H9 (cell line): ENCODE results near the gene TSPAN2. TPM values are rescaled to one million over a fixed set of nuclear protein-coding genes. Genes with fewer than 3 reads are reported as not detected.
"Not testable (repeated sequence)": the region's sequence is repeated elsewhere in the genome, so short reads cannot be mapped to it uniquely, and the experiment has no call there.

Experiments used
- DNase-seq: peaks from one replicate; pipeline ENCODE4 v3.0.0-alpha.2; 2017
- H2AFZ ChIP-seq: one replicate; pipeline ENCODE4 v1.6.1; 2013; ENCODE audit warnings: mild to moderate bottlenecking, low read length, control low read depth, moderate library complexity
- H2AK5ac ChIP-seq: 2 replicates; pipeline ENCODE4 v1.6.1; 2013; ENCODE audit warnings: low read length, control low read depth, mixed read lengths; ENCODE audit not compliant: insufficient read length
- H2BK120ac ChIP-seq: one replicate; pipeline ENCODE4 v1.6.1; 2013; ENCODE audit warnings: low read depth, mild to moderate bottlenecking, low read length, control low read depth, inconsistent platforms; ENCODE audit not compliant: poor library complexity, severe bottlenecking
- H2BK12ac ChIP-seq: 2 replicates; pipeline ENCODE4 v1.6.1; 2013; ENCODE audit warnings: low read length, control low read depth, mixed read lengths, low read depth; ENCODE audit not compliant: insufficient read length
- H2BK15ac ChIP-seq: 2 replicates; pipeline ENCODE4 v1.6.1; 2013; ENCODE audit warnings: low read depth, low read length, control low read depth
- H2BK20ac ChIP-seq: one replicate; pipeline ENCODE4 v1.6.1; 2013; ENCODE audit warnings: low read depth, mild to moderate bottlenecking, low read length, control low read depth, inconsistent platforms; ENCODE audit not compliant: poor library complexity, severe bottlenecking
- H2BK5ac ChIP-seq: 2 replicates; pipeline ENCODE4 v1.6.1; 2013; ENCODE audit warnings: low read length, control low read depth, mixed read lengths; ENCODE audit not compliant: insufficient read length
- H3K14ac ChIP-seq: 2 replicates; pipeline ENCODE4 v1.6.1; 2013; ENCODE audit warnings: low read length, control low read depth; ENCODE audit not compliant: insufficient read depth
- H3K18ac ChIP-seq: 2 replicates; pipeline ENCODE4 v1.6.1; 2013; ENCODE audit warnings: low read depth, mild to moderate bottlenecking, mixed read lengths, low read length, control low read depth; ENCODE audit not compliant: insufficient read length
- H3K23ac ChIP-seq: 2 replicates; pipeline ENCODE4 v1.6.1; 2013; ENCODE audit warnings: low read length, control low read depth, mixed read lengths, low read depth; ENCODE audit not compliant: insufficient read length
- H3K23me2 ChIP-seq: 2 replicates; pipeline ENCODE4 v1.6.1; 2013; ENCODE audit warnings: low read depth, mild to moderate bottlenecking, mixed read lengths, low read length, control low read depth; ENCODE audit not compliant: insufficient read length, poor library complexity, severe bottlenecking
- H3K27ac ChIP-seq: 2 replicates; pipeline ENCODE4 v1.5.1; 2013; ENCODE audit warnings: low read length, control low read depth, mixed read lengths, low read depth; ENCODE audit not compliant: insufficient read length
- H3K27me3 ChIP-seq: 2 replicates; pipeline ENCODE4 v1.6.1; 2013; ENCODE audit warnings: low read length, control low read depth, inconsistent platforms; ENCODE audit not compliant: insufficient read depth
- H3K4ac ChIP-seq: 2 replicates; pipeline ENCODE4 v1.6.1; 2013; ENCODE audit warnings: low read depth, mild to moderate bottlenecking, control low read depth, inconsistent platforms, low read length, moderate library complexity
- H3K4me1 ChIP-seq: 2 replicates; pipeline ENCODE4 v1.6.1; 2013; ENCODE audit warnings: low read length, control low read depth, inconsistent platforms; ENCODE audit not compliant: insufficient read depth
- H3K4me2 ChIP-seq: 2 replicates; pipeline ENCODE4 v1.6.1; 2013; ENCODE audit warnings: low read length, control low read depth, mixed read lengths; ENCODE audit not compliant: insufficient read length, insufficient read depth
- H3K56ac ChIP-seq: 2 replicates; pipeline ENCODE4 v1.6.1; 2013; ENCODE audit warnings: low read depth, mild to moderate bottlenecking, mixed read lengths, low read length, control low read depth; ENCODE audit not compliant: insufficient read length
- H3K79me1 ChIP-seq: 2 replicates; pipeline ENCODE4 v1.6.1; 2013; ENCODE audit warnings: low read depth, mild to moderate bottlenecking, moderate library complexity, low read length, control low read depth, inconsistent platforms; ENCODE audit not compliant: insufficient read depth, poor library complexity, severe bottlenecking
- H3K79me2 ChIP-seq: 2 replicates; pipeline ENCODE4 v1.6.1; 2013; ENCODE audit warnings: low read length, control low read depth, inconsistent platforms; ENCODE audit not compliant: insufficient read depth
- H3K9ac ChIP-seq: 2 replicates; pipeline ENCODE4 v1.6.1; 2013; ENCODE audit warnings: low read length, control low read depth, mixed read lengths; ENCODE audit not compliant: insufficient read length; ENCODE audit errors: extremely low read depth
- H3K9me3 ChIP-seq: one replicate; pipeline ENCODE4 v1.6.1; 2013; ENCODE audit warnings: low read depth, low read length, inconsistent platforms; ENCODE audit not compliant: control insufficient read depth
- H3T11ph ChIP-seq: one replicate; pipeline ENCODE4 v1.6.1; 2013; ENCODE audit warnings: mild to moderate bottlenecking, low read length, control low read depth, inconsistent platforms
- H4K20me1 ChIP-seq: one replicate; pipeline ENCODE4 v1.6.1; 2013; ENCODE audit not compliant: control insufficient read depth, insufficient read length, insufficient read depth
- H4K5ac ChIP-seq: 2 replicates; pipeline ENCODE4 v1.6.1; 2013; ENCODE audit warnings: low read depth, mild to moderate bottlenecking, mixed read lengths, low read length, control low read depth; ENCODE audit not compliant: insufficient read length
- H4K8ac ChIP-seq: replicated peaks from 2 replicates; pipeline ENCODE4 v1.6.1; 2013; ENCODE audit warnings: low read length, control low read depth, mixed read lengths, low read depth; ENCODE audit not compliant: insufficient read length
- H4K91ac ChIP-seq: 2 replicates; pipeline ENCODE4 v1.6.1; 2013; ENCODE audit warnings: low read depth, mild to moderate bottlenecking, moderate library complexity, mixed read lengths, low read length, control low read depth; ENCODE audit not compliant: insufficient read length
- H3K27ac Mint-ChIP-seq, 3 experiments: 2 replicates in 2 of 3; 3 replicates in 1 of 3; pipeline ENCODE4 v1.8.0; 2020 to 2021; ENCODE audit warnings: mixed read lengths in 3 of 3, mild to moderate bottlenecking in 1 of 3, moderate library complexity in 1 of 3
- H3K27me3 Mint-ChIP-seq: 2 replicates; pipeline ENCODE4 v1.8.0; 2021; ENCODE audit warnings: low read depth, mild to moderate bottlenecking, moderate library complexity, mixed read lengths
- H3K36me3 Mint-ChIP-seq, 3 experiments: 2 replicates in 2 of 3; 3 replicates in 1 of 3; pipeline ENCODE4 v1.8.0; 2020 to 2021; ENCODE audit warnings: low read depth in 3 of 3, mixed read lengths in 3 of 3; ENCODE audit not compliant: insufficient read depth in 1 of 3
- H3K4me1 Mint-ChIP-seq, 2 experiments: 2 replicates each; pipeline ENCODE4 v1.8.0; 2020; ENCODE audit warnings: mixed read lengths in 2 of 2
- H3K4me3 Mint-ChIP-seq, 2 experiments: 2 replicates in 1 of 2; 3 replicates in 1 of 2; pipeline ENCODE4 v1.8.0; 2020 to 2021; ENCODE audit warnings: mild to moderate bottlenecking in 2 of 2, mixed read lengths in 2 of 2, moderate library complexity in 1 of 2
- H3K9me3 Mint-ChIP-seq, 2 experiments: 2 replicates in 1 of 2; 3 replicates in 1 of 2; pipeline ENCODE4 v1.8.0; 2020; ENCODE audit warnings: mild to moderate bottlenecking in 2 of 2, mixed read lengths in 2 of 2, moderate library complexity in 1 of 2
- CTCF ChIP-seq: fragments of 200-600 bp; sonication (generic); conservative IDR thresholded peaks from 3 replicates; pipeline ENCODE4 v1.8.0; 2021; ENCODE audit warnings: antibody characterized with exemption, mild to moderate bottlenecking
- WGBS: extraction: QIAGEN DNeasy Blood & Tissue Kit; methylation state at CpG from one replicate; pipeline ENCODE4 v1.1.7; 2013; ENCODE audit warnings: missing lambda C conversion rate, low lambda C conversion rate, mixed read lengths; ENCODE audit not compliant: insufficient read length; ENCODE audit errors: extremely low coverage; 5-methylcytosine and 5-hydroxymethylcytosine counted together
- total RNA-seq: library from RNA; stranded (reverse); gene quantifications from 2 replicates; pipeline ENCODE4 v1.2.1, GENCODE V29; 2021

TSPAN2 gene
- total RNA-seq, 1 experiment from 2014 or later: 10.8 TPM

DNA sequence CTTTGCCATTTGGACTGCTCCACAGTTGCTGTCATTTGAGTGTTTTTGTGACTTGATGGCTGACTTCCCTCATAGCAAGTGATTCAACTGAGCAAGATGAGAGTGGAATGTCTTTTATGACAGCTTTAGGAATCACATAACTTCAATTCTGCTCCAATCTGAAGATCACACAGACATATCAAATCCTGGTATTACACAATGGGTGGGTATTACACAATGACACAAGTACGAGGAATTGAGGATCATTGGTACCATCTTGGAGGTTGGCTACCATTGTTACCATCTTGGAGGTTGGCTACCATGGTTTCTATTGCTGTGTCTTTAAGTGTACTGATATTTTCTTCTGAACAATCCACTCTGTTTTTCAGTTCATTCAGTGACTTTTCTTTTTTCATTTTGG is 68.2 kb downstream of the TSPAN2 start:
- Histone ChIP-seq H2BK5ac (no peak overlapping the region), H3T11ph (no peak overlapping the region), H3K14ac (no peak overlapping the region), H3K4ac (no peak overlapping the region), H3K4me1 (no peaks in the 10 kb centered on the region), H2BK20ac (no peak overlapping the region), H3K18ac (no peak overlapping the region), H3K27ac (no peak overlapping the region), H3K4me2 (no peak overlapping the region), H3K9ac (no peak overlapping the region), H3K79me1 (no peaks in the 10 kb centered on the region), H2BK15ac (no peak overlapping the region), H4K8ac (no peak overlapping the region), H3K27me3 (no peaks in the 10 kb centered on the region), H4K91ac (no peak overlapping the region), H4K5ac (no peak overlapping the region), H3K79me2 (no peaks in the 10 kb centered on the region), H3K23ac (no peak overlapping the region), H4K20me1 (no peaks in the 10 kb centered on the region), H2AK5ac (no peak overlapping the region), H2BK12ac (no peak overlapping the region), H2BK120ac (no peak overlapping the region), H3K9me3 (no peaks in the 10 kb centered on the region), H3K23me2 (no peaks in the 10 kb centered on the region), H3K56ac (no peak overlapping the region), H2AFZ (no peak overlapping the region)
- TF ChIP-seq CTCF: no peak
- Mint-ChIP-seq H3K27ac (no peak overlapping the region), H3K27me3 (peaks cover 2% of the 10 kb centered on the region; the same call in 1 of the 2 replicates), H3K4me1 (no peaks in the 10 kb centered on the region), H3K36me3 (peaks cover 0 to 6% (median 1%) of the 10 kb centered on the region in 3 experiments; a peak in 2 of 7 replicates), H3K4me3 (no peak overlapping the region), H3K9me3 (peaks cover 14 to 19% of the 10 kb centered on the region in 2 experiments)
- no CpG with 5 or more reads among the region's 1 CpG for WGBS
- DNase-seq: no peak

- H4K5ac ChIP-seq, H3K23ac ChIP-seq, H3K36me3 Mint-ChIP-seq, H2BK20ac ChIP-seq, H4K91ac ChIP-seq, H2BK15ac ChIP-seq, H3K79me1 ChIP-seq, H3K14ac ChIP-seq, H3K4me1 ChIP-seq, H3T11ph ChIP-seq, H3K9me3 ChIP-seq, H3K9ac ChIP-seq, H2BK120ac ChIP-seq, H3K4me2 ChIP-seq, H3K4me3 Mint-ChIP-seq, H3K79me2 ChIP-seq, H3K56ac ChIP-seq, H3K4me1 Mint-ChIP-seq, H3K27me3 Mint-ChIP-seq, H2AK5ac ChIP-seq, DNase-seq, H2AFZ ChIP-seq, H3K27me3 ChIP-seq, H2BK12ac ChIP-seq, H2BK5ac ChIP-seq, H3K23me2 ChIP-seq, H4K8ac ChIP-seq, H4K20me1 ChIP-seq, H3K4ac ChIP-seq, H3K27ac Mint-ChIP-seq, H3K27ac ChIP-seq, H3K18ac ChIP-seq: not testable (repeated sequence)
- peaks cover 14 to 19% of the 10 kb centered on the region in 2 experiments for H3K9me3 Mint-ChIP-seq
- WGBS: no CpG with 5 or more reads among the region's 9 CpGs
Measured at GRCh38 chr1:115019549-115019948, 69.8 kb downstream of the TSPAN2 start.
